ENCODE results near the gene FOXL3. TPM values are rescaled to one million over a fixed set of nuclear protein-coding genes. Genes with fewer than 3 reads are reported as not detected.
A peak's percentile ranks its signal among the peaks of the same experiment; 100 is the strongest.
"Not testable (repeated sequence)": the region's sequence is repeated elsewhere in the genome, so short reads cannot be mapped to it uniquely, and the experiment has no call there.

FOXL3 gene
- total and polyA plus RNA-seq, 4 donors, result not detected

DNA sequence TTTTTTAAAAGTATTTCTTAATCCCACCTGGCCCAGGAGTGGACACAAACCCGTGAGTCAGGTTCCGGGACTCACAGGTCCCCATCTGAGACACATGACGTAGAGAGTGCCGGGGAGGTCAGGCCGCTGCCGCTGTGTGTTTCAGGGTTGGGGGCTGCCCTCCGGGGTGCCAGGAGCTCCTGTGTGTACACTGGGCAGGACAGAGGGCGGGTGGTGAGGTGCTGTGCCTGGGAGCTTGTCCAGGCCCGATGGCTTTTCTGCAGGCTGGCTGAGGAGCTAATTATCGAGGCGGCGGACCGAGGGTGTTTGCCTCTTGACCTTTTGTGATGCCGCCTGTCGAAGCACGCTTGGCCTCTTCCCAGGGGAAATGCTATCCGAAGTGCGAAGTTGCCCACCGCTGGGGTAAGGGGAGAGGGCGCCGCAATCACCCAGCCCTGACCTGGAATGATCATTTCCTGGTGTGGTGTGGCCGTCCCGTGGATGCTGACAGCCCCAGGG, 42.1 kb downstream of the FOXL3 start:
- intact Hi-C loops (cut with DNase I), result loop anchor here (5.0 to 10.0 kb wide), 3 partner anchors 163 to 310 kb away; no protein-coding TSS in a partner anchor
- DNase-seq (peak; percentile 44 to 71), ATAC-seq (ENCODE audit: low FRiP score) (no peak)
- H3K36me3 ChIP-seq (ENCODE audit: control insufficient read depth in 1 of 2, insufficient read depth in 2 of 2, low read length in 1 of 2), result no peaks in the 10 kb centered on the region
- no peaks in the 10 kb centered on the region for H3K9me3 ChIP-seq (ENCODE audit: control insufficient read depth, low read length)
- H3K27me3 ChIP-seq (ENCODE audit: control insufficient read depth in 1 of 2, insufficient read depth in 2 of 2, low read length in 1 of 2), result no peaks in the 10 kb centered on the region
- 82 to 84% methylated on average over 23 of the region's 23 CpGs for WGBS, 2 donors
- no peak overlapping the region for H3K4me3 ChIP-seq (ENCODE audit: low read length in 2 of 2)
- no peak overlapping the region for H3K27ac ChIP-seq (ENCODE audit: low read depth in 1 of 2, low read length in 2 of 2)
- no peaks in the 10 kb centered on the region for H3K4me1 ChIP-seq (ENCODE audit: control insufficient read depth in 1 of 2, insufficient read depth in 2 of 2, low read length in 2 of 2)

DNA sequence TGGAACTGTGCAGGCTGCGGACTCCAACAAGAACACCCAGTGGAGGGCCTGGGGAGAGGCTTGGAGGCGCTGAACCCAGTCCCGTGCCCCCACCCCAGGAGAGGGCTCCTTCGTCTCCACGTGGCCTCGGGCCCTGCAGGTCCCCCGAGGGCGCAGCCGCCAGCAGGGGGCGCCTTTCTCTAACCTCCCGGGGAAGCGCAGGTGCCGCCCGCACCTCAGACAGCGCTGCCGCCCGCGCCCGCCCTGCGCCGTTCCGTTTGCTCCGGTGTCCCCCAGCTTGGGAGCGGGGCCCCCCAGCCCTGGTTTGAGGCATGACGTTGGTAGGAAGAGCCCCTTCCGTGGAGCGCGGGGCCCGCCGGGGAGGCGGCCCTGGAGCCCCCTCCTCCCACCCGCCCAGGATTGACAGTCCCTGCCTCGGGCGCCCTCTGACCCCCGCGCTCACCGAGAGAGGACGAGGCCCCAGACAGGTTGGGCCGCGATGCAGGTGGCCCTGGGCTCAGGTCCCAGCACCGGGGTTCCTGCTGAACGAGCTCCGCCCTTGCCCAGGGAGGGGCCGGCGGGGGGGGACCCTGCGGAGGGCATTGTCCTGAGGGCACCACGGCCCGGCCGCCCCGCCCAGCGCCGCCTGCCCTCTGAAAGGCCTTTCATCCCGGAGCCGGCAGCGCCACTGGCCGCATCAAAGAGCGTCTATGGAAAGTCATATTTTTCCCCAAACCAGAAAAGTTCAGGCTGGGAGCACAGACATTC, 42.8 kb downstream of the FOXL3 start:
- no peak overlapping the region for H3K27ac ChIP-seq (ENCODE audit: low read depth in 1 of 2, low read length in 2 of 2)
- intact Hi-C loops (cut with DNase I), result loop anchor here (5.0 to 10.0 kb wide), 3 partner anchors 162 to 309 kb away; no protein-coding TSS in a partner anchor
- peak; percentile 88 to 95 for DNase-seq
- ATAC-seq (ENCODE audit: low FRiP score), result peak; percentile 84
- peak overlapping the region; percentile 4 to 27 for H3K4me3 ChIP-seq (ENCODE audit: low read length in 2 of 2)
- WGBS, 2 donors, result 1 to 2% methylated on average over 44 to 57 of the region's 57 CpGs
- no peaks in the 10 kb centered on the region for H3K27me3 ChIP-seq (ENCODE audit: control insufficient read depth in 1 of 2, insufficient read depth in 2 of 2, low read length in 1 of 2)
- no peaks in the 10 kb centered on the region for H3K4me1 ChIP-seq (ENCODE audit: control insufficient read depth in 1 of 2, insufficient read depth in 2 of 2, low read length in 2 of 2)
- no peaks in the 10 kb centered on the region for H3K36me3 ChIP-seq (ENCODE audit: control insufficient read depth in 1 of 2, insufficient read depth in 2 of 2, low read length in 1 of 2)
- no peaks in the 10 kb centered on the region for H3K9me3 ChIP-seq (ENCODE audit: control insufficient read depth, low read length)

DNA sequence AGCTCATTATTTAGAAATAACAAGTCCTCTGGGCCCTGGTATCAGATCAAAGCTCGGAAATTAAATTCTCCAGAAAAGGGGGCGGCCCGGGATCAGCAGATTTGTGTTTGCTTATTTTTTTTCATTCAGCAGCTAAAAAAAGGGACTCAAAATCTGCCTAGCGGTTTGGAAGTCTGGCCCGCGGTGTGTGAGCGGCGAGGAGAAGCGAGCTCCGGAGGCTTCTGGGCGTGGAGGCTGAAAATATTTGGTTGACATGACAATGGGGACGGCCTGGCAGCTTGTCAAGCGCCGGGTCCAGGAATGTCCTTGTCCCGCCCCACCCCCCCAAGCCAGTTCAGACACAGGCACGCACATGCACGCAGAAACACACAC, 43.4 kb downstream of the FOXL3 start:
- Histone ChIP-seq H3K36me3 (ENCODE audit: control insufficient read depth in 1 of 2, insufficient read depth in 2 of 2, low read length in 1 of 2) (no peaks in the 10 kb centered on the region), H3K9me3 (ENCODE audit: control insufficient read depth, low read length) (no peaks in the 10 kb centered on the region), H3K27ac (ENCODE audit: low read depth in 1 of 2, low read length in 2 of 2) (no peak overlapping the region), H3K27me3 (ENCODE audit: control insufficient read depth in 1 of 2, insufficient read depth in 2 of 2, low read length in 1 of 2) (no peaks in the 10 kb centered on the region), H3K4me3 (ENCODE audit: low read length in 2 of 2) (no peak overlapping the region), H3K4me1 (ENCODE audit: control insufficient read depth in 1 of 2, insufficient read depth in 2 of 2, low read length in 2 of 2) (no peaks in the 10 kb centered on the region)
- intact Hi-C loops (cut with DNase I), result loop anchor here (5.0 to 10.0 kb wide), 3 partner anchors 161 to 309 kb away; no protein-coding TSS in a partner anchor
- DNase-seq, result peak; percentile 67 to 77
- ATAC-seq (ENCODE audit: low FRiP score), result no peak
- WGBS, 2 donors, result 2 to 5% methylated on average over 17 of the region's 17 CpGs

DNA sequence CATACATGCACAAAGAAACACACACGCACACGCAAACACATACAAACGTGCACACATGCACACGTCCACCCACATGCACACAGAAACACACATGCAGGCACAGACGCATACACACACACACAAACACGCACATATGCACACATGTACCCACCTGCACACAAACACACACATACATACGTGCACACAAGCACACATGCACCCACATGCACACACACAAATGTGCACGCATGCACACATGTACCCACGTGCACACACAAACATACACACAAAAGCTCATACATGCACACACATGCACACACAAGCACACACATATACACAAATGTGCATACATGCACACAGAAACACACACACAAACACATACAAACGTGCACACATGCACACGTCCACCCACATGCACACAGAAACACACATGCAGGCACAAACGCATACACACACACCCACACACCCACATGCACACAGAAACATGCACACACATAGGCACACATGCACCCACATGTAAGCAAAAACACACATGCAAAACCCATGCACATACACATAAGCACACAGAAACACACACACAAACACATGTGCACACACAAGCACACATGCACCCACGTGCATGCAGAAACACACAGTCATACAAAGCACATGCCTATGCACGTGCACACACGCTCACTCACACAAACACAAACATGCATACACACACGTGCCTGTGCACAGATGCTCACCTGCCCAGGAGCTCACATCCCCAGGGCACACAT, 44.8 kb downstream of the FOXL3 start:
- ATAC-seq (ENCODE audit: low FRiP score) (no peak), DNase-seq (peak in 1 of 2 donors; percentile 14)
- WGBS, 2 donors, result 94% methylated on average over 16 of the region's 16 CpGs
- Histone ChIP-seq H3K4me3 (ENCODE audit: low read length in 2 of 2) (no peak overlapping the region), H3K9me3 (ENCODE audit: control insufficient read depth, low read length) (no peaks in the 10 kb centered on the region), H3K27ac (ENCODE audit: low read depth in 1 of 2, low read length in 2 of 2) (no peak overlapping the region), H3K36me3 (ENCODE audit: control insufficient read depth in 1 of 2, insufficient read depth in 2 of 2, low read length in 1 of 2) (no peaks in the 10 kb centered on the region), H3K4me1 (ENCODE audit: control insufficient read depth in 1 of 2, insufficient read depth in 2 of 2, low read length in 2 of 2) (no peaks in the 10 kb centered on the region), H3K27me3 (ENCODE audit: control insufficient read depth in 1 of 2, insufficient read depth in 2 of 2, low read length in 1 of 2) (no peaks in the 10 kb centered on the region)
- intact Hi-C loops (cut with DNase I), result loop anchor here (5.0 to 10.0 kb wide), 3 partner anchors 160 to 308 kb away; no protein-coding TSS in a partner anchor

DNA sequence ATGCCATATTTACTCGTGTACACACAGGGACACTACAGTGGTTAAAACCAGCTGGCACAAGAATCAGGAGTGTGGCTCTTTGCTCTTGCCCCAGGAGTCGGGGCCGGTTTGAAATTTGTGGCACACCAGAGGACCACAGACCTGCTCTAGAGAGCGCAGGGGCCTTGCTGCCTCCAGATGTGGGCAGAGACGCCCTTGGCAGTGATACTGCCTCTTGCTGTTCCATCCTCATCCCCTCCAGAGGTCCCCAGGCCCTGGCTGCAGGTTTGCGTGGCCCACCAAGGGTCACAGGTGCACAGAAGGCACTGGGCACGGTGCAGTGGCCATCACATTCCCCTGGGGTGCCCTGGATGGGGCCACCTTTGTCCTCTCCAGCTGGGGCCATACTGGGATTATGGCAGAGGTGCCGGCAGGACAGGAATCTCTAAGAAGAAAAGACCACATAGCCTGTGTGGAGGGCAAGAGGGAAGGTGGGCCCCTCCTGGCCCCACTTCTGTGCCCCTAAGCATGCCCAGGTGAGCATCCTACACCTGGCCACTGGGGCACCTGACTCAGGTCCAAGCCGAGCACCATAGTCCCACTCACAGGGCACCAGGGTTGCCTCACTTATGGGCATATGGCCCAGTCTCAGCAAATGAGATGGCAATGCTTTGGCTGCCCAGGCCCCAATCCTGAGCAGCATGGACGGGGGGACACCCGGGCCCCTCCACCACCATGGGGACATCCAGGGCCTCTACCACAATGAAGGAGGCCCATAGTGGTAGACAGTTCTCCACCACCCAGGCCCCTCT, 45.6 kb downstream of the FOXL3 start:
- Histone ChIP-seq H3K27ac (ENCODE audit: low read depth in 1 of 2, low read length in 2 of 2) (no peak overlapping the region), H3K27me3 (ENCODE audit: control insufficient read depth in 1 of 2, insufficient read depth in 2 of 2, low read length in 1 of 2) (no peaks in the 10 kb centered on the region), H3K4me1 (ENCODE audit: control insufficient read depth in 1 of 2, insufficient read depth in 2 of 2, low read length in 2 of 2) (no peaks in the 10 kb centered on the region), H3K4me3 (ENCODE audit: low read length in 2 of 2) (no peak overlapping the region), H3K36me3 (ENCODE audit: control insufficient read depth in 1 of 2, insufficient read depth in 2 of 2, low read length in 1 of 2) (no peaks in the 10 kb centered on the region), H3K9me3 (ENCODE audit: control insufficient read depth, low read length) (no peaks in the 10 kb centered on the region)
- no peak for ATAC-seq (ENCODE audit: low FRiP score)
- intact Hi-C loops (cut with DNase I), result loop anchor here in 1 of 2 donors (10.0 kb wide), 1 partner anchor 159 kb away; no protein-coding TSS in a partner anchor
- WGBS, 2 donors, result 92 to 94% methylated on average over 11 of the region's 11 CpGs
- DNase-seq, result peak in 1 of 2 donors; percentile 36

DNA sequence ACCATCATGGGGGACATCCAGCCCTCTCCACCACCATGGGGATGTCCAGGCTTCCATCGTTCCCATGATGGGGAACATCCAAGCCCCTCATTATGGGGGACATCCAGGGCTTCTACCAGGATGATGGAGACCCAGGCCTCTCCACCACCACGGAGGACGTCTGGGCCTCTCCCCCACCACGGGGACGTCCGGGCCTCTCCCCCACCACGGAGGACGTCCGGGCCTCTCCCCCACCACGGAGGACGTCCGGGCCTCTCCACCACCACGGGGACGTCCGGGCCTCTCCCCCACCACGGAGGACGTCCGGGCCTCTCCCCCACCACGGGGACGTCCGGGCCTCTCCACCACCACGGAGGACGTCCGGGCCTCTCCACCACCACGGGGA, 46.2 kb downstream of the FOXL3 start:
- 92 to 97% methylated on average over 19 to 25 of the region's 25 CpGs for WGBS, 2 donors
- DNase-seq, result peak in 1 of 2 donors; percentile 41
- H3K4me1 ChIP-seq (ENCODE audit: control insufficient read depth in 1 of 2, insufficient read depth in 2 of 2, low read length in 2 of 2); H3K4me3 ChIP-seq (ENCODE audit: low read length in 2 of 2); H3K36me3 ChIP-seq (ENCODE audit: control insufficient read depth in 1 of 2, insufficient read depth in 2 of 2, low read length in 1 of 2); H3K27ac ChIP-seq (ENCODE audit: low read depth in 1 of 2, low read length in 2 of 2); H3K27me3 ChIP-seq (ENCODE audit: control insufficient read depth in 1 of 2, insufficient read depth in 2 of 2, low read length in 1 of 2); ATAC-seq (ENCODE audit: low FRiP score); H3K9me3 ChIP-seq (ENCODE audit: control insufficient read depth, low read length): not testable (repeated sequence)
- intact Hi-C loops (cut with DNase I), result loop anchor here in 1 of 2 donors (10.0 kb wide), 1 partner anchor 159 kb away; no protein-coding TSS in a partner anchor

DNA sequence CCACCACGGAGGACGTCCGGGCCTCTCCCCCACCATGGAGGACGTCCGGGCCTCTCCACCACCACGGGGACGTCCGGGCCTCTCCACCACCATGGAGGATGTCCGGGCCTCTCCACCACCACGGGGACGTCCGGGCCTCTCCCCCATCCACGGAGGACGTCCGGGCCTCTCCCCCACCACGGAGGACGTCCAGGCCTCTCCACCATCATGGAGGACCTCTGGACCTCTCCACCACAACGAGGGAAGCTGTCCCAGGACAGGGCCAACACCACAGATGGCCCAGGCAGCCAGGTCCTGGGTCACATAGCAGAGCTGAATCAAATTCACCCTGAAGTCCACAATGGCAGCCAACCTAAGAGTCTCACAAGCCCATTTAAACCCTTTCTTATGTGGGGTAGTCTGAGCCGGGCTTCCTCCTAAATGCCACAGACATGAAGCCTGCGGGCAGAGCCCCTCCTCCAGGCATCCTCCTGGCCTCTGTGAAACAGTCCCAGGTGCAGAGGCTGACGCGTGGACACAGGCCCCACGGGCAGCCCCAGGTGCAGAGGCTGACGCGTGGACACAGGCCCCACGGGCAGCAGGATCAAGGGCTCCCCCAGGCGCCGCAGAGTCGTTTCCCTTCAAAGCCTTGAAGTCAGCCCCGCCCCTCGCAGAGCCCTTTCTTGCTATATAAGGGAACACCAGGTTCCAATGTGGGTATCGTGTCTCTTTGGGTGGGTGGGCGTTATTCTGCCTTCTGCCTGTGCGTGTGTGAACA, 47.0 kb downstream of the FOXL3 start:
- Histone ChIP-seq H3K4me3 (ENCODE audit: low read length in 2 of 2) (no peak overlapping the region), H3K27me3 (ENCODE audit: control insufficient read depth in 1 of 2, insufficient read depth in 2 of 2, low read length in 1 of 2) (no peaks in the 10 kb centered on the region), H3K36me3 (ENCODE audit: control insufficient read depth in 1 of 2, insufficient read depth in 2 of 2, low read length in 1 of 2) (no peaks in the 10 kb centered on the region), H3K4me1 (ENCODE audit: control insufficient read depth in 1 of 2, insufficient read depth in 2 of 2, low read length in 2 of 2) (no peaks in the 10 kb centered on the region), H3K27ac (ENCODE audit: low read depth in 1 of 2, low read length in 2 of 2) (no peak overlapping the region), H3K9me3 (ENCODE audit: control insufficient read depth, low read length) (no peaks in the 10 kb centered on the region)
- intact Hi-C loops (cut with DNase I), result loop anchor here in 1 of 2 donors (10.0 kb wide), 1 partner anchor 158 kb away; no protein-coding TSS in a partner anchor
- 95 to 97% methylated on average over 31 to 34 of the region's 34 CpGs for WGBS, 2 donors
- ATAC-seq (ENCODE audit: low FRiP score) (no peak), DNase-seq (peak in 1 of 2 donors; percentile 64)
